GM12878 (cell line): ENCODE results near the gene CA10. TPM values are rescaled to one million over a fixed set of nuclear protein-coding genes. Genes with fewer than 3 reads are reported as not detected.

Experiments
- ATAC-seq: fragments of 200-7000 bp; cut with Tn5 transposase; 3 replicates; pipeline ENCODE4 v1.9.1; 2020; ENCODE audit warnings: mild to moderate bottlenecking, moderate library complexity
- BruUV-seq: library from RNA; stranded (reverse); fragments of 400-500 nt; replicated peaks from 2 replicates; lab custom pipeline; 2021; lab: Mats Ljungman, UMichigan
- CTCF ChIA-PET: fragments of 300-600 bp; sonication (Branson Sonifier 250); formaldehyde crosslinking; extraction: SDS; loops from one replicate; lab custom pipeline; 2021; ENCODE audit warnings: inconsistent platforms; lab: Yijun Ruan, JAX
- POLR2A ChIA-PET: fragments of 350-600 bp; formaldehyde crosslinking; extraction: SDS; loops from one replicate; lab custom pipeline; 2021; ENCODE audit warnings: inconsistent platforms; lab: Charles Lee
- RAD21 ChIA-PET: fragments of 300-600 bp; sonication (Branson Sonifier 250); formaldehyde crosslinking; loops from one replicate; lab custom pipeline; 2023; ENCODE audit warnings: antibody characterized with exemption; ENCODE audit not compliant: unreplicated experiment; lab: Charles Lee
- SMC1A ChIA-PET: fragments of 300-600 bp; sonication (Branson Sonifier 250); formaldehyde crosslinking; loops from one replicate; lab custom pipeline; 2023; ENCODE audit not compliant: unreplicated experiment, uncharacterized antibody; lab: Charles Lee
- DNase-seq: peaks from one replicate; pipeline ENCODE4 v3.0.0-alpha.2; 2011; ENCODE audit warnings: low read depth, low spot score
- FAIRE-seq: peaks from 3 replicates; lab custom pipeline; 2011; peaks lifted over from hg19 to GRCh38; lab: Jason Lieb, UNC
- H2AFZ ChIP-seq: 2 replicates; pipeline ENCODE4 v1.6.0; 2011; ENCODE audit warnings: low read depth, low read length, control low read depth; ENCODE audit not compliant: control insufficient read depth
- H3K27ac ChIP-seq: 2 replicates; pipeline ENCODE4 v1.5.1; 2011; ENCODE audit warnings: control low read depth; ENCODE audit not compliant: control insufficient read depth, insufficient read depth
- H3K27me3 ChIP-seq, 2 experiments: replicated peaks in 1 of 2; 2 replicates each; pipeline versions ENCODE4 v1.6.0 to v1.6.1; 2011; ENCODE audit warnings: low read length in 1 of 2; ENCODE audit not compliant: control insufficient read depth in 2 of 2, insufficient read depth in 2 of 2
- H3K36me3 ChIP-seq, 2 experiments: 2 replicates each; pipeline ENCODE4 v1.5.1; 2011; ENCODE audit warnings: low read length in 1 of 2; ENCODE audit not compliant: control insufficient read depth in 2 of 2, insufficient read depth in 2 of 2
- H3K4me1 ChIP-seq: 2 replicates; pipeline ENCODE4 v1.6.1; 2011; ENCODE audit warnings: mild to moderate bottlenecking, low read length, moderate library complexity, mixed read lengths; ENCODE audit not compliant: control insufficient read depth, insufficient read depth
- H3K4me2 ChIP-seq: 2 replicates; pipeline ENCODE4 v1.6.0; 2011; ENCODE audit warnings: control low read depth; ENCODE audit not compliant: control insufficient read depth, insufficient read depth
- H3K4me3 ChIP-seq: fragments of 200-600 bp; sonication (generic); 2 replicates; pipeline ENCODE4 v1.5.1; 2016
- H3K79me2 ChIP-seq: 2 replicates; pipeline ENCODE4 v1.6.0; 2011; ENCODE audit warnings: low read length; ENCODE audit not compliant: control insufficient read depth, insufficient read depth
- H3K9ac ChIP-seq: 2 replicates; pipeline ENCODE4 v1.8.0; 2011; ENCODE audit warnings: low read length, control low read depth, mixed read lengths; ENCODE audit not compliant: control insufficient read depth, insufficient read depth
- H3K9me3 ChIP-seq: replicated peaks from 3 replicates; pipeline ENCODE4 v1.5.1; 2011; ENCODE audit warnings: mild to moderate bottlenecking, low read length; ENCODE audit not compliant: control insufficient read depth, insufficient read depth
- H4K20me1 ChIP-seq: 2 replicates; pipeline ENCODE4 v1.6.0; 2011; ENCODE audit not compliant: control insufficient read depth, insufficient read depth
- HDAC2 ChIP-seq: fragments of 200-600 bp; sonication (generic); IDR thresholded peaks from 2 replicates; pipeline ENCODE4 v1.6.1; 2017
- IKZF1 ChIP-seq: fragments of 450-650 bp; conservative IDR thresholded peaks from 2 replicates; pipeline ENCODE4 v1.6.1; 2017; ENCODE audit warnings: antibody characterized with exemption, mild to moderate bottlenecking
- NFIC ChIP-seq: IDR thresholded peaks from 2 replicates; pipeline ENCODE4 v1.6.1; 2012; ENCODE audit warnings: low read depth, mild to moderate bottlenecking, inconsistent platforms, low read length, moderate library complexity
- NR2F1 ChIP-seq: fragments of 450-650 bp; conservative IDR thresholded peaks from 2 replicates; pipeline ENCODE4 v1.6.1; 2017; ENCODE audit warnings: mild to moderate bottlenecking
- PAX8 ChIP-seq: fragments of 450-650 bp; IDR thresholded peaks from 2 replicates; pipeline ENCODE4 v1.6.1; 2017; ENCODE audit warnings: mild to moderate bottlenecking, moderate library complexity
- PML ChIP-seq: IDR thresholded peaks from 2 replicates; pipeline ENCODE4 v1.6.1; 2012; ENCODE audit warnings: low read length, inconsistent platforms
- SIX5 ChIP-seq: IDR thresholded peaks from 2 replicates; pipeline ENCODE4 v1.6.1; 2011; ENCODE audit warnings: mild to moderate bottlenecking, low read depth, low read length, moderate library complexity; ENCODE audit not compliant: severe bottlenecking
- SREBF1 ChIP-seq: IDR thresholded peaks from 2 replicates; pipeline ENCODE4 v1.6.1; 2012; ENCODE audit warnings: mild to moderate bottlenecking, low read length
- SREBF2 ChIP-seq: IDR thresholded peaks from 2 replicates; pipeline ENCODE4 v1.6.1; 2012; ENCODE audit warnings: mild to moderate bottlenecking, low read length
- STAT3 ChIP-seq: IDR thresholded peaks from 2 replicates; pipeline ENCODE4 v1.6.1; 2011; ENCODE audit warnings: low read depth, low read length, improper control_type of control experiment
- WGBS: methylation state at CpG from one replicate; pipeline ENCODE4 v1.1.6; 2016; ENCODE audit warnings: low lambda C conversion rate; ENCODE audit not compliant: insufficient replicate concordance, insufficient coverage; ENCODE audit errors: missing lambda C conversion rate; 5-methylcytosine and 5-hydroxymethylcytosine counted together
- in situ Hi-C: fragments of 300-500 bp; cut with MboI; formaldehyde crosslinking; loops from 9 replicates; pipeline ENCODE4 v1.14.3; 2018; ENCODE audit warnings: mixed read lengths
- intact Hi-C: fragments of 100-400 bp; cut with micrococcal nuclease; formaldehyde crosslinking; loops from one replicate; pipeline ENCODE4 v1.14.2; 2022; ENCODE audit not compliant: unreplicated experiment
- polyA plus RNA-seq, 11 experiments: library from polyadenylated mRNA; depleted of rRNA in 4 of 11; unstranded in 6 of 11; stranded (reverse) in 5 of 11; fragments of >200 nt; fragmentation: Nextera tagmentation in 4 of 11; fragmentation: Illumina TruSeq in 1 of 11; extraction: Ambion mirVana in 4 of 11; extraction: Trizol in 1 of 11; gene quantifications; 1 replicate in 1 of 11; 2 replicates in 10 of 11; pipeline versions ENCODE4 v1.2.1 to v1.2.3, GENCODE V29; 2011 to 2016; ENCODE audit warnings: inconsistent platforms in 2 of 11, missing spikeins in 2 of 11, low read depth in 1 of 11
- total RNA-seq, 4 experiments: library from RNA; depleted of rRNA in 3 of 4; stranded (reverse); fragments of >200 nt in 3 of 4; fragmentation: Illumina TruSeq in 1 of 4; extraction: Trizol in 1 of 4; gene quantifications; 2 replicates each; pipeline versions ENCODE4 v1.2.1 to v1.2.3, GENCODE V29; 2013 to 2021
- TF ChIP-seq, protein P1 (sequence below): IDR thresholded peaks from 2 replicates; pipeline ENCODE4 v1.6.1; 2012; ENCODE audit warnings: improper control_type of control experiment, low read depth, low read length; ENCODE audit not compliant: insufficient replicate concordance
- TF ChIP-seq, protein P2 (sequence below): fragments of 450-650 bp; conservative IDR thresholded peaks from 2 replicates; pipeline ENCODE4 v1.6.1; 2017; ENCODE audit warnings: mild to moderate bottlenecking, moderate library complexity
- TF ChIP-seq, protein P3 (sequence below): IDR thresholded peaks from 2 replicates; pipeline ENCODE4 v1.6.1; 2011; ENCODE audit warnings: borderline replicate concordance, low read depth, mild to moderate bottlenecking, moderate library complexity, low read length; ENCODE audit not compliant: insufficient read depth, poor library complexity, severe bottlenecking

Gene CA10
- total and polyA plus RNA-seq, 10 of the 15 experiments (the other 5 are each of a cell fraction or from before 2014, with no cell fraction given) = not detected

DNA sequence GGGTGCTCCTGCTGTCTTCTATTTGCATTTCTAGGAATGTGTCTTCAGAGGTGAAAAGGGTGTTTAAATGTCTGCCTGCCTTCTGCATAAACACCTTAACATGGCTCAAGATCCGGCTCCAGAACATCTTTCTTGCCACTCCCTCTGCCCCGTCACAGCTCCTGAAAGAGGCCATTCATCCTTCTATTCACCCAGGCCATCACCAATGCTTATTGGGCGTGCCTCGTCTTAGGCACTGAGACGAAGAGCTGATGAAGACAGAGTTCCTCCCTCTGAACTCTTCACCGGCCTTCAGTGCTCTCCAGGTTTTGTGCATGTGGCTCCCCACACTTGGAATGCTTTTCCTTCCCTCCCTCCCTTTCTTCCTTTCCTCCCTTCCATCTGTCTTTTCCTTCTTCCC is 511.4 kb downstream of the CA10 start:
- no peak for FAIRE-seq
- RAD21 ChIA-PET = no interaction called here
- CTCF ChIA-PET = no interaction called here
- Histone ChIP-seq H3K9me3 (no peaks in the 10 kb centered on the region), H3K9ac (no peak overlapping the region), H3K27me3 (no peaks in the 10 kb centered on the region), H3K4me2 (no peak overlapping the region), H2AFZ (no peak overlapping the region), H3K4me3 (no peak overlapping the region), H3K36me3 (no peaks in the 10 kb centered on the region), H3K27ac (no peak overlapping the region), H3K79me2 (no peaks in the 10 kb centered on the region), H3K4me1 (no peaks in the 10 kb centered on the region), H4K20me1 (no peaks in the 10 kb centered on the region)
- WGBS = 20% methylated on average over 6 of the region's 6 CpGs
- POLR2A ChIA-PET = no interaction called here
- no peak for ATAC-seq
- in situ Hi-C loops = no loop called here
- no TSS peak for BruUV-seq
- SMC1A ChIA-PET = no interaction called here
- no peak for DNase-seq
- intact Hi-C loops = no loop called here
- TF ChIP-seq NFIC = no peak
- TF ChIP-seq PML = no peak
- no peak for TF ChIP-seq STAT3
- no peak for TF ChIP-seq HDAC2
- TF ChIP-seq NR2F1 = no peak
- no peak for TF ChIP-seq PAX8
- TF ChIP-seq SREBF1 = no peak
- TF ChIP-seq SIX5 = no peak
- no peak for TF ChIP-seq IKZF1
- TF ChIP-seq, protein P1, sequence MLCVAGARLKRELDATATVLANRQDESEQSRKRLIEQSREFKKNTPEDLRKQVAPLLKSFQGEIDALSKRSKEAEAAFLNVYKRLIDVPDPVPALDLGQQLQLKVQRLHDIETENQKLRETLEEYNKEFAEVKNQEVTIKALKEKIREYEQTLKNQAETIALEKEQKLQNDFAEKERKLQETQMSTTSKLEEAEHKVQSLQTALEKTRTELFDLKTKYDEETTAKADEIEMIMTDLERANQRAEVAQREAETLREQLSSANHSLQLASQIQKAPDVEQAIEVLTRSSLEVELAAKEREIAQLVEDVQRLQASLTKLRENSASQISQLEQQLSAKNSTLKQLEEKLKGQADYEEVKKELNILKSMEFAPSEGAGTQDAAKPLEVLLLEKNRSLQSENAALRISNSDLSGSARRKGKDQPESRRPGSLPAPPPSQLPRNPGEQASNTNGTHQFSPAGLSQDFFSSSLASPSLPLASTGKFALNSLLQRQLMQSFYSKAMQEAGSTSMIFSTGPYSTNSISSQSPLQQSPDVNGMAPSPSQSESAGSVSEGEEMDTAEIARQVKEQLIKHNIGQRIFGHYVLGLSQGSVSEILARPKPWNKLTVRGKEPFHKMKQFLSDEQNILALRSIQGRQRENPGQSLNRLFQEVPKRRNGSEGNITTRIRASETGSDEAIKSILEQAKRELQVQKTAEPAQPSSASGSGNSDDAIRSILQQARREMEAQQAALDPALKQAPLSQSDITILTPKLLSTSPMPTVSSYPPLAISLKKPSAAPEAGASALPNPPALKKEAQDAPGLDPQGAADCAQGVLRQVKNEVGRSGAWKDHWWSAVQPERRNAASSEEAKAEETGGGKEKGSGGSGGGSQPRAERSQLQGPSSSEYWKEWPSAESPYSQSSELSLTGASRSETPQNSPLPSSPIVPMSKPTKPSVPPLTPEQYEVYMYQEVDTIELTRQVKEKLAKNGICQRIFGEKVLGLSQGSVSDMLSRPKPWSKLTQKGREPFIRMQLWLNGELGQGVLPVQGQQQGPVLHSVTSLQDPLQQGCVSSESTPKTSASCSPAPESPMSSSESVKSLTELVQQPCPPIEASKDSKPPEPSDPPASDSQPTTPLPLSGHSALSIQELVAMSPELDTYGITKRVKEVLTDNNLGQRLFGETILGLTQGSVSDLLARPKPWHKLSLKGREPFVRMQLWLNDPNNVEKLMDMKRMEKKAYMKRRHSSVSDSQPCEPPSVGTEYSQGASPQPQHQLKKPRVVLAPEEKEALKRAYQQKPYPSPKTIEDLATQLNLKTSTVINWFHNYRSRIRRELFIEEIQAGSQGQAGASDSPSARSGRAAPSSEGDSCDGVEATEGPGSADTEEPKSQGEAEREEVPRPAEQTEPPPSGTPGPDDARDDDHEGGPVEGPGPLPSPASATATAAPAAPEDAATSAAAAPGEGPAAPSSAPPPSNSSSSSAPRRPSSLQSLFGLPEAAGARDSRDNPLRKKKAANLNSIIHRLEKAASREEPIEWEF = no peak
- TF ChIP-seq, protein P2, sequence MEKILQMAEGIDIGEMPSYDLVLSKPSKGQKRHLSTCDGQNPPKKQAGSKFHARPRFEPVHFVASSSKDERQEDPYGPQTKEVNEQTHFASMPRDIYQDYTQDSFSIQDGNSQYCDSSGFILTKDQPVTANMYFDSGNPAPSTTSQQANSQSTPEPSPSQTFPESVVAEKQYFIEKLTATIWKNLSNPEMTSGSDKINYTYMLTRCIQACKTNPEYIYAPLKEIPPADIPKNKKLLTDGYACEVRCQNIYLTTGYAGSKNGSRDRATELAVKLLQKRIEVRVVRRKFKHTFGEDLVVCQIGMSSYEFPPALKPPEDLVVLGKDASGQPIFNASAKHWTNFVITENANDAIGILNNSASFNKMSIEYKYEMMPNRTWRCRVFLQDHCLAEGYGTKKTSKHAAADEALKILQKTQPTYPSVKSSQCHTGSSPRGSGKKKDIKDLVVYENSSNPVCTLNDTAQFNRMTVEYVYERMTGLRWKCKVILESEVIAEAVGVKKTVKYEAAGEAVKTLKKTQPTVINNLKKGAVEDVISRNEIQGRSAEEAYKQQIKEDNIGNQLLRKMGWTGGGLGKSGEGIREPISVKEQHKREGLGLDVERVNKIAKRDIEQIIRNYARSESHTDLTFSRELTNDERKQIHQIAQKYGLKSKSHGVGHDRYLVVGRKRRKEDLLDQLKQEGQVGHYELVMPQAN = no peak
- TF ChIP-seq SREBF2 = no peak
- TF ChIP-seq, protein P3, sequence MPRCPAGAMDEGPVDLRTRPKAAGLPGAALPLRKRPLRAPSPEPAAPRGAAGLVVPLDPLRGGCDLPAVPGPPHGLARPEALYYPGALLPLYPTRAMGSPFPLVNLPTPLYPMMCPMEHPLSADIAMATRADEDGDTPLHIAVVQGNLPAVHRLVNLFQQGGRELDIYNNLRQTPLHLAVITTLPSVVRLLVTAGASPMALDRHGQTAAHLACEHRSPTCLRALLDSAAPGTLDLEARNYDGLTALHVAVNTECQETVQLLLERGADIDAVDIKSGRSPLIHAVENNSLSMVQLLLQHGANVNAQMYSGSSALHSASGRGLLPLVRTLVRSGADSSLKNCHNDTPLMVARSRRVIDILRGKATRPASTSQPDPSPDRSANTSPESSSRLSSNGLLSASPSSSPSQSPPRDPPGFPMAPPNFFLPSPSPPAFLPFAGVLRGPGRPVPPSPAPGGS = no peak
